Panc1 (cell line): Measurements from ENCODE around the gene DCUN1D1. TPM values are rescaled to one million over a fixed set of nuclear protein-coding genes. Genes with fewer than 3 reads are reported as not detected.

Experiments
- total RNA-seq: library from RNA; stranded (reverse); gene quantifications from one replicate; pipeline ENCODE4 v1.2.1, GENCODE V29; 2021; ENCODE audit not compliant: unreplicated experiment

DCUN1D1 gene
- total RNA-seq, 1 experiment from 2014 or later = 68.1 TPM

Other genes with a start within 250 kb of the DCUN1D1 start
- gene ATP11B, start 187.0 kb downstream of the DCUN1D1 start, total RNA-seq = 108 TPM
- 24.2 TPM for gene MCCC1, start 119.0 kb upstream of the DCUN1D1 start, total RNA-seq
- 3.1 TPM for gene LAMP3, start 182.2 kb upstream of the DCUN1D1 start, total RNA-seq